Measurements from ENCODE around the gene C22orf31. TPM values are rescaled to one million over a fixed set of nuclear protein-coding genes. Genes with fewer than 3 reads are reported as not detected.
A peak's percentile ranks its signal among the peaks of the same experiment; 100 is the strongest.

The C22orf31 gene
- total RNA-seq, 1 experiment from 2014 or later, result not detected

DNA sequence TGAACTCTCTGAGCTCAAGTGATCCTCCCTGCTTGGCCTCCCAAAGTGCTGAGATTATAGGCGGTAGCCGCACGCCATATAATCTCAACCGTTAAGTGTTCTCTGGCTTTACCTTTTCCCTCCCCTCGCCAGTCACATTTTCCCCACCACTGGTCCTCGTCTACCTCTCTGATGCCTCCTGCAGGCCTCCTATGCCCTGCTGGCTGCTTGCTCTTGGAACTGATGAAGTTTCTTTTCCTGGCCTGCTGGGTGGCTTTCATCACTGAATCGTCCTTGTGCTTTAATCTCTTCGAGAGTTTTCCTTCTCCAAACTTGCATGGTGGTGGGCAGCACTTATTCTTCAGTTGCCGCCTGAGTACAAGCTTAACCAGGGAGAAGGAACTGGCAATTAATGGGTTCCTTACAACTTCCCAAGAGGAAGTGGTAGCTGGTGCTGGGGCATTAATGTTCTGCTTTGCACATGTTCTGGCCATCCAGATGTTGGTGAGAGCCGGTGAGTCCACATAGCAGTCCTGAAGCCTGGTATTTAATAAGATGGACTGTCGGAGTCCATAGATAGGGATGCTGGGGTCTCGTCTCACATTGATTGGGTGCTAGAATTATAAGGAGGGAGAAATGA, 1.3 kb downstream of the C22orf31 start:
- Histone ChIP-seq H3K9me3 (ENCODE audit: control insufficient read depth in 1 of 2, insufficient read depth in 1 of 2, low read depth in 1 of 2, low read length in 2 of 2) (no peaks in the 10 kb centered on the region), H3K36me3 (ENCODE audit: control insufficient read depth in 1 of 2, insufficient read depth in 2 of 2, low read length in 2 of 2) (no peaks in the 10 kb centered on the region), H3K27me3 (ENCODE audit: insufficient read depth, low read length) (no peaks in the 10 kb centered on the region), H3K4me3 (replicated peaks in 1 of 2; ENCODE audit: low read depth in 1 of 2, low read length in 2 of 2) (no peak overlapping the region), H3K79me2 (ENCODE audit: insufficient read depth, low read length) (no peaks in the 10 kb centered on the region), H3K9ac (ENCODE audit: low read length) (no peak overlapping the region), H3K27ac (ENCODE audit: low read depth, low read length) (no peak overlapping the region), H3K4me1 (ENCODE audit: control insufficient read depth in 1 of 2, insufficient read depth in 2 of 2, low read length in 2 of 2) (no peaks in the 10 kb centered on the region), H3K4me2 (ENCODE audit: low read length) (no peak overlapping the region), H2AFZ (ENCODE audit: low read depth, low read length, poor library complexity, severe bottlenecking) (no peak overlapping the region), H3K9me2 (ENCODE audit: insufficient read depth) (no peaks in the 10 kb centered on the region), H4K20me1 (ENCODE audit: insufficient read depth) (no peaks in the 10 kb centered on the region)
- RAD21 ChIA-PET (ENCODE audit: low non-redundant PET in 1 of 2, low total read pairs in 2 of 2, uncharacterized antibody in 2 of 2, unreplicated experiment in 2 of 2), result no interaction called here
- POLR2A ChIA-PET, result no interaction called here
- CTCF ChIA-PET, result no interaction called here
- DNase-seq (ENCODE audit: low read depth, low spot score) (no peak), ATAC-seq (no peak)
- intact Hi-C loops (cut with micrococcal nuclease), result no loop called here
- no TSS peak for BruUV-seq (replicated peaks)
- no peak for TF ChIP-seq SRF (IDR thresholded peaks at IDR 0.05; ENCODE audit: low read depth)
- TF ChIP-seq POLR2AphosphoS5 (IDR thresholded peaks at IDR 0.05; ENCODE audit: low read depth, low read length), result no peak
- TF ChIP-seq, protein P1, sequence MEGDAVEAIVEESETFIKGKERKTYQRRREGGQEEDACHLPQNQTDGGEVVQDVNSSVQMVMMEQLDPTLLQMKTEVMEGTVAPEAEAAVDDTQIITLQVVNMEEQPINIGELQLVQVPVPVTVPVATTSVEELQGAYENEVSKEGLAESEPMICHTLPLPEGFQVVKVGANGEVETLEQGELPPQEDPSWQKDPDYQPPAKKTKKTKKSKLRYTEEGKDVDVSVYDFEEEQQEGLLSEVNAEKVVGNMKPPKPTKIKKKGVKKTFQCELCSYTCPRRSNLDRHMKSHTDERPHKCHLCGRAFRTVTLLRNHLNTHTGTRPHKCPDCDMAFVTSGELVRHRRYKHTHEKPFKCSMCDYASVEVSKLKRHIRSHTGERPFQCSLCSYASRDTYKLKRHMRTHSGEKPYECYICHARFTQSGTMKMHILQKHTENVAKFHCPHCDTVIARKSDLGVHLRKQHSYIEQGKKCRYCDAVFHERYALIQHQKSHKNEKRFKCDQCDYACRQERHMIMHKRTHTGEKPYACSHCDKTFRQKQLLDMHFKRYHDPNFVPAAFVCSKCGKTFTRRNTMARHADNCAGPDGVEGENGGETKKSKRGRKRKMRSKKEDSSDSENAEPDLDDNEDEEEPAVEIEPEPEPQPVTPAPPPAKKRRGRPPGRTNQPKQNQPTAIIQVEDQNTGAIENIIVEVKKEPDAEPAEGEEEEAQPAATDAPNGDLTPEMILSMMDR (IDR thresholded peaks at IDR 0.05 in 2 of 3, conservative IDR thresholded peaks at IDR 0.05 in 1 of 3; ENCODE audit: borderline replicate concordance in 1 of 3, insufficient read depth in 1 of 3, low read depth in 2 of 3, low read length in 2 of 3), result peak in 1 of 3 experiments; percentile 19; a peak in 1 of 6 replicates

DNA sequence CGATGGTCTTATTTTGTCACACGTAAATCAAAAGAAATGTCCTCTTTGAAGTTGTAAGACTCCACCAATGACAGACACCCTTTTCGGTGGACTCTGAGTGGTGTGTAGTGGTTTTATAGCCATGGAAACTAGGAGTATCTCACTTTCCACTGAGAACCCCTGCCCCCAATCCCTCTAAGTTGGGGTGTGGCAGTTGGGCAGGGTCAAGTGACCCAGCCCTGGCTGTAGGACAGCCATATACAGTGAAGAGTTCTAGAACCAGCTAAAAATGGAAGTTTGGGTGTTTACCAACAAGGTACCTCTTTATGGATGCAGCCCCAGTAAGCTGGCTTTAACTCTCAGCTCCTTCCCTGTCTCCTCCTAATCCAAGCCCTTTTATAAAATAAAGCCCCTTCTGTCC, 5.2 kb downstream of the C22orf31 start:
- ChIA-PET CTCF (interaction anchor here (3.0 kb wide), 1 partner anchor 16 kb away, joined by 13 read pairs; no protein-coding TSS in a partner anchor), POLR2A (no interaction called here), RAD21 (ENCODE audit: low non-redundant PET in 1 of 2, low total read pairs in 2 of 2, uncharacterized antibody in 2 of 2, unreplicated experiment in 2 of 2) (no interaction called here)
- BruUV-seq (replicated peaks), result no TSS peak
- Histone ChIP-seq H3K4me3 (replicated peaks in 1 of 2; ENCODE audit: low read depth in 1 of 2, low read length in 2 of 2) (no peak overlapping the region), H3K36me3 (ENCODE audit: control insufficient read depth in 1 of 2, insufficient read depth in 2 of 2, low read length in 2 of 2) (no peaks in the 10 kb centered on the region), H3K4me2 (ENCODE audit: low read length) (no peak overlapping the region), H3K9me3 (ENCODE audit: control insufficient read depth in 1 of 2, insufficient read depth in 1 of 2, low read depth in 1 of 2, low read length in 2 of 2) (no peaks in the 10 kb centered on the region), H2AFZ (ENCODE audit: low read depth, low read length, poor library complexity, severe bottlenecking) (no peak overlapping the region), H3K9me2 (ENCODE audit: insufficient read depth) (no peaks in the 10 kb centered on the region), H3K4me1 (ENCODE audit: control insufficient read depth in 1 of 2, insufficient read depth in 2 of 2, low read length in 2 of 2) (no peaks in the 10 kb centered on the region), H3K27me3 (ENCODE audit: insufficient read depth, low read length) (no peaks in the 10 kb centered on the region), H3K27ac (ENCODE audit: low read depth, low read length) (no peak overlapping the region), H3K79me2 (ENCODE audit: insufficient read depth, low read length) (no peaks in the 10 kb centered on the region), H3K9ac (ENCODE audit: low read length) (no peak overlapping the region), H4K20me1 (ENCODE audit: insufficient read depth) (no peaks in the 10 kb centered on the region)
- DNase-seq (ENCODE audit: low read depth, low spot score), result no peak
- intact Hi-C loops (cut with micrococcal nuclease), result no loop called here
- no peak for ATAC-seq
- TF ChIP-seq CEBPB (IDR thresholded peaks at IDR 0.05; ENCODE audit: low read depth) (no peak), FOSL1 (IDR thresholded peaks at IDR 0.05; ENCODE audit: low read depth) (no peak), ZNF274 (IDR thresholded peaks at IDR 0.05; ENCODE audit: low read depth, low read length) (no peak), POLR2A (IDR thresholded peaks at IDR 0.05; ENCODE audit: borderline replicate concordance, extremely low read depth, insufficient read depth, insufficient read length) (no peak), SP1 (IDR thresholded peaks at IDR 0.05; ENCODE audit: low read depth) (no peak), ZFX (IDR thresholded peaks at IDR 0.05) (no peak), EGR1 (IDR thresholded peaks at IDR 0.05; ENCODE audit: low read depth) (no peak), CBX3 (IDR thresholded peaks at IDR 0.05; ENCODE audit: low read depth) (no peak)
- TF ChIP-seq, protein P2, sequence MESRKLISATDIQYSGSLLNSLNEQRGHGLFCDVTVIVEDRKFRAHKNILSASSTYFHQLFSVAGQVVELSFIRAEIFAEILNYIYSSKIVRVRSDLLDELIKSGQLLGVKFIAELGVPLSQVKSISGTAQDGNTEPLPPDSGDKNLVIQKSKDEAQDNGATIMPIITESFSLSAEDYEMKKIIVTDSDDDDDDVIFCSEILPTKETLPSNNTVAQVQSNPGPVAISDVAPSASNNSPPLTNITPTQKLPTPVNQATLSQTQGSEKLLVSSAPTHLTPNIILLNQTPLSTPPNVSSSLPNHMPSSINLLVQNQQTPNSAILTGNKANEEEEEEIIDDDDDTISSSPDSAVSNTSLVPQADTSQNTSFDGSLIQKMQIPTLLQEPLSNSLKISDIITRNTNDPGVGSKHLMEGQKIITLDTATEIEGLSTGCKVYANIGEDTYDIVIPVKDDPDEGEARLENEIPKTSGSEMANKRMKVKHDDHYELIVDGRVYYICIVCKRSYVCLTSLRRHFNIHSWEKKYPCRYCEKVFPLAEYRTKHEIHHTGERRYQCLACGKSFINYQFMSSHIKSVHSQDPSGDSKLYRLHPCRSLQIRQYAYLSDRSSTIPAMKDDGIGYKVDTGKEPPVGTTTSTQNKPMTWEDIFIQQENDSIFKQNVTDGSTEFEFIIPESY (IDR thresholded peaks at IDR 0.05; ENCODE audit: extremely low read depth, insufficient replicate concordance, low read length), result no peak
- TF ChIP-seq, protein P3, sequence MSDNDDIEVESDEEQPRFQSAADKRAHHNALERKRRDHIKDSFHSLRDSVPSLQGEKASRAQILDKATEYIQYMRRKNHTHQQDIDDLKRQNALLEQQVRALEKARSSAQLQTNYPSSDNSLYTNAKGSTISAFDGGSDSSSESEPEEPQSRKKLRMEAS (IDR thresholded peaks at IDR 0.05), result no peak

All from HCT116 (cell line).